ENCODE results near the gene PSMD9. TPM values are rescaled to one million over a fixed set of nuclear protein-coding genes. Genes with fewer than 3 reads are reported as not detected.

The PSMD9 gene
- total and polyA plus RNA-seq, 5 experiments from 2014 or later: 35.1 to 90.5 (median 88.4) TPM

DNA sequence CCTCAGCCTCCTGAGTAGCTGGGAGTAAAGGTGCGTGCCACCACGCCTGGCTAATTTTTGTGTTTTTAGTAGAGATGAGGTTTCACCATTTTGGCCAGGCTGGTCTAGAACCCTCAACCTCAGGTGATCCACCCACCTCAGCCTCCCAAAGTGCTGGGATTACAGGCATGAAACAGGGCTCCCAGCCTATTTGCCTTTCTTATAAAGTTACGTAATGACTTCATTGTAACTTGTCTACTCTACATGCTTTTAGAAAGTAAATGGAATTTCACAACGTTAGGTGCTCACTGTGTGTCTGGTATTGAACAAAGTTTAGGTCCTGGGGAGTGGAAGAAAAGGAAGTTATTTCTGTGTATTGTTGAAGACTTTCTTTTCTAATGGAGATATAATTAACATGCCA, 42.3 kb downstream of the PSMD9 start:
- peaks cover 0 to 3% (median 0%) of the 10 kb centered on the region in 5 donors for H3K27me3 Mint-ChIP-seq
- peaks cover 0 to 25% (median 2%) of the 10 kb centered on the region in 4 donors for H3K4me1 Mint-ChIP-seq
- H3K27ac Mint-ChIP-seq: no peak overlapping the region
- no peak for ATAC-seq
- POLR2A ChIA-PET: no interaction called here
- no peak for DNase-seq
- no peaks in the 10 kb centered on the region for H3K9me3 Mint-ChIP-seq
- H3K36me3 Mint-ChIP-seq: no peaks in the 10 kb centered on the region
- no peak overlapping the region for H3K4me3 Mint-ChIP-seq

DNA sequence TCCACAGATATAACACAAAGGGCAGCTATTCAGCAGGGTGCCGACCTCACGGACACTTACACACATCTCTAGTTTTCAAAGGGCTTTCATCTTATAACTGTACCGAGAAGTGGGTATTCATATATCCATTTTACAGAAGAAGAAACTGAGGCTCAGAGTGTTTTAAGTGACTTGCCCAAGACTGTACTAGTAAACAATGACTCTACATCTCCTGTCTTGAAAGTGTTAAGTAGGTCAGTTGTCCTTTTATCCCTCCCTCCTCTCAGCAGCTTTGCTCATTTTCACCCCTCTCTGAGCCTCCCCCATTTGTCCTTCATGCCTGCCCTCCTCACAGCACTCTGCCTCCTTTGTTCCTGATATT, 43.6 kb downstream of the PSMD9 start:
- H3K9me3 Mint-ChIP-seq: peaks cover 0 to 2% (median 0%) of the 10 kb centered on the region in 9 donors
- DNase-seq (no peak), ATAC-seq (no peak)
- peak overlapping the region in 1 of 10 donors; percentile 26 for H3K27ac Mint-ChIP-seq
- POLR2A ChIA-PET: no interaction called here
- no peak overlapping the region for H3K4me3 Mint-ChIP-seq
- peaks cover 0 to 19% (median 2%) of the 10 kb centered on the region in 4 donors for H3K4me1 Mint-ChIP-seq
- no peaks in the 10 kb centered on the region for H3K36me3 Mint-ChIP-seq
- peaks cover 0 to 3% (median 0%) of the 10 kb centered on the region in 5 donors for H3K27me3 Mint-ChIP-seq

DNA sequence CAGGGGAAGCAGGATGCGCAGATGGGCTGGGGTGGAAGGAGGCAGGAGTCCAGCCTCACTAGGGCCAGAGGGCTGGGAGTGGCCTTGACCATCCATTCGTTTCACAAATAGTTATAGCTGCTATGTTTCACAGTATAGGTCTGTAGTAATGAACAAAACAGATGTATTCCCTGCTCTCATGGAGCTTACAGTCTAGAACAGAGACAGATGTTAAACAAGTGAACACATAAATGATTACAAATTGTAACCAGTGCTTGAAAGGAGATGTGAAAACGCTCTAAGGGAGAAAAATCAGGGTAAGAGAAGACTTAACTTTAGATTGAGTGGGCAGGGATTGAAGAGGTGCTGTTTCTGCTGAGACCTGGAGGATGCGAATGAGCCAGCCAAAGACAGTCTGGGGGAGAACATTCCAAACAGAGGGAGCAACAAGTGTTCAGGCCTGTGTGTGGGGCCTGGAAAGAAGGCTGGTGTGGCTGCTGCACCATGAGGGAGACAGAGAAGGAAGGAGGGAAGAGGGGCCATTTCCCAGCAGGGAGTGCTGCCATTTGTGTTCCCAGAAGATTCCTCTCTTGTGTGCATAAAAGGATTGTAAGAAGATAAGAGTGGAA, 44.4 kb downstream of the PSMD9 start:
- Mint-ChIP-seq H3K36me3 (peaks cover 0 to 4% (median 0%) of the 10 kb centered on the region in 3 donors), H3K27ac (peak overlapping the region in 1 of 10 donors; percentile 63), H3K27me3 (peaks cover 0 to 3% (median 0%) of the 10 kb centered on the region in 5 donors), H3K9me3 (peaks cover 0 to 4% (median 0%) of the 10 kb centered on the region in 9 donors), H3K4me1 (peaks cover 6 to 14% (median 7%) of the 10 kb centered on the region in 4 donors), H3K4me3 (no peak overlapping the region)
- POLR2A ChIA-PET: no interaction called here
- no peak for DNase-seq
- no peak for ATAC-seq

DNA sequence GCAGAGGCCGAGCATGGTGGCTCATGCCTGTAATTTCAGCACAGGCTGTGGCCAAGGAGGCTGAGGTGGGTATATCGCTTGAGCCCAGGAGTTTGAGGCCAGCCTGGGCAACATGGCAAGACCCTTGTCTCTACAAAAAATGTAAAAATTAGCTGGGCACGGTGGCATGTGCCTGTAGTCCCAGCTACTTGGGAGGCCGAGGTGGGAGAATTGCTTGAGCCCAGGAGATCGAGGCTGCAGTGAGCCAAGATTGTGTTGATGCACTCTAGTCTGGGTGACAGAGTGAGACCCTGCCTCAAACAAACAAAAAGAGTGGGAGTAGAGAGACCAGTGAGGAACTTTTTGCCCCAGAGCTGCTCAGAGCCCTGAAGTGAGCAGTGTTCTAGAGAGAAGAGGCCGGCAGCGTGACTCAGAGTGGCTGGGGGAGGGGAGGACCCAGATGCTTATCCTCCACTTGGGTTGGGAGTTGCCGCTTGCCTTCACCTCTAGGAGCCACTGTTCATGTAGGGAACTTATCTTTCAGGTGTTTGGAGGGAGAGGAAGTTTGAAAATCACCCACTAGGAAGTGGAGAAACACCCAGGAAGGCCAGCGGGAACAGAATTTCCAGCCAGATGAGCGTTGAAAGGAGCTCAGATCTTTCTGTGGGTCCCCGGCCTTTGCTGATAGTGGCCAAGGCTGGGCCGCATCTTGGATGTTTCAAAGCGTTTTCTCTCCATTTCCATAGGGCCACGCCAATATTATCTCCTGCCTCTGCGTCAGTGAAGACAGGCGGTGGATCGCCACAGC, 45.1 kb downstream of the PSMD9 start:
- Mint-ChIP-seq H3K4me1 (peaks cover 6 to 14% (median 7%) of the 10 kb centered on the region in 4 donors), H3K9me3 (peaks cover 0 to 4% (median 0%) of the 10 kb centered on the region in 9 donors), H3K27me3 (peaks cover 0 to 3% (median 0%) of the 10 kb centered on the region in 5 donors), H3K36me3 (peaks cover 0 to 4% (median 0%) of the 10 kb centered on the region in 3 donors), H3K4me3 (no peak overlapping the region), H3K27ac (peak overlapping the region in 3 of 10 donors; percentile 49 to 63 (median 62))
- ATAC-seq (no peak), DNase-seq (no peak)
- POLR2A ChIA-PET: no interaction called here

DNA sequence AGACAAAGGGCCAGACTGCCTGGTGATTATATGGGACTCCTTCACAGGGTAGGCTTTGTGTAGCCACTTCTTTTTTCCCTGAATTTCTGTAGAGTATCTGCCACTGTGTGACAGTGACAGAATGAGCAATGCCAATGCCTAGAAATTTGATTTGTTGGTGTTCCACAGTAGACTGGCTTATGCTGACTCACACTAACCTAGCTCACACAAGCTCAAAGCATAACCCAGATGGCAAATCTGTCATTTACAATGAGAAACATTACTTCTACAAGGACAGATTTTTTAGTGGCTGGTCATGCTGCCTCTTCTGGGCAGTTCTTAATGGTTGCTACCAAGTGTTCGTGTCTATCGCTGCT, 45.7 kb downstream of the PSMD9 start:
- H3K36me3 Mint-ChIP-seq: peaks cover 0 to 7% (median 0%) of the 10 kb centered on the region in 3 donors
- H3K4me3 Mint-ChIP-seq: no peak overlapping the region
- no peak for DNase-seq
- H3K27me3 Mint-ChIP-seq: peaks cover 0 to 3% (median 0%) of the 10 kb centered on the region in 5 donors
- peaks cover 6 to 18% (median 9%) of the 10 kb centered on the region in 4 donors for H3K4me1 Mint-ChIP-seq
- H3K27ac Mint-ChIP-seq: peak overlapping the region in 1 of 10 donors; percentile 62
- H3K9me3 Mint-ChIP-seq: peaks cover 0 to 4% (median 0%) of the 10 kb centered on the region in 9 donors
- no peak for ATAC-seq
- POLR2A ChIA-PET: no interaction called here

DNA sequence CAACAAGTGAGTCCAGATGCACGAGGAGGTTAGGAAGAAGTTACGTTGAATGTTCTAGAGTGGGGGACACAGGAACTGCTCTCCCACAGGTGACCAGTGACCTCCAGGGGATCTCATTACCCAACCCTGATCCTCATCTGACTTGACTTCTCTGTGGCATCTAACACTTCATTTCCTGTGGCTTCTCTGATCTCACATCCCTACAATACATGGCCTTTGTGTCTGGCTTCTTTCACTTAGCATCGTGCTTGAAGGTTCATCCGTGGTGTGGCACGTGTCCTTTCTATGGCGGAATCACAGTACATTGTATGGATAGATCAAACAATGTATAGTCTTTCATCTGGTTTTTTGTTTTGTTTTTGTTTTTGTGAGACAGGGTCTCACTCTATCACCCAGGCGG, 49.1 kb downstream of the PSMD9 start:
- ATAC-seq (peak in 1 of 2 donors; percentile 63), DNase-seq (peak in 2 of 10 donors; percentile 7 to 10)
- Mint-ChIP-seq H3K4me1 (peaks cover 6 to 12% (median 8%) of the 10 kb centered on the region in 4 donors), H3K4me3 (no peak overlapping the region), H3K36me3 (peaks cover 0 to 7% (median 0%) of the 10 kb centered on the region in 3 donors), H3K9me3 (peaks cover 0 to 4% (median 0%) of the 10 kb centered on the region in 9 donors), H3K27ac (peak overlapping the region in 4 of 10 donors; percentile 14 to 81 (median 31)), H3K27me3 (no peaks in the 10 kb centered on the region)
- POLR2A ChIA-PET: no interaction called here

DNA sequence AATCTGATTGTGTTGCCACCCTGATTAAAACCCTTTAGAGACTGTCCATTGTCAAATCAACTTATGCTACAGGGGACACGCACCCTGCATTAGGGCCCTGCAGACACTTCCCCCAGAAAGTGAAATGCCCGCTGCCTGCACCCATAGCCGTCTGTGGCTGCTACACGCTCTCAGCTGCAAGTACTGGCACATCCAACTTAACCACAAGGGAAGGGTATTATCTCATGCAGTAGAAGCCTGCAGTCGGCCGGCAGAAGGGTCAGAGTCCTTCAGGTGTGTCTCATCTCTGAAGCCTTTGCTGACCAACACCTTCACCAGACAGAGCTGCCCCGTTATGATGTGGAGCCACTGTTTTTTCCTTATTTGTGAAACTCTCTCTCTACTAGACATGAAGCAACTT, 50.6 kb downstream of the PSMD9 start:
- no peak for DNase-seq
- no peaks in the 10 kb centered on the region for H3K27me3 Mint-ChIP-seq
- H3K36me3 Mint-ChIP-seq: peaks cover 0 to 7% (median 0%) of the 10 kb centered on the region in 3 donors
- peaks cover 3 to 12% (median 8%) of the 10 kb centered on the region in 4 donors for H3K4me1 Mint-ChIP-seq
- peaks cover 0 to 4% (median 0%) of the 10 kb centered on the region in 9 donors for H3K9me3 Mint-ChIP-seq
- no peak for ATAC-seq
- POLR2A ChIA-PET: no interaction called here
- no peak overlapping the region for H3K27ac Mint-ChIP-seq
- H3K4me3 Mint-ChIP-seq: no peak overlapping the region

DNA sequence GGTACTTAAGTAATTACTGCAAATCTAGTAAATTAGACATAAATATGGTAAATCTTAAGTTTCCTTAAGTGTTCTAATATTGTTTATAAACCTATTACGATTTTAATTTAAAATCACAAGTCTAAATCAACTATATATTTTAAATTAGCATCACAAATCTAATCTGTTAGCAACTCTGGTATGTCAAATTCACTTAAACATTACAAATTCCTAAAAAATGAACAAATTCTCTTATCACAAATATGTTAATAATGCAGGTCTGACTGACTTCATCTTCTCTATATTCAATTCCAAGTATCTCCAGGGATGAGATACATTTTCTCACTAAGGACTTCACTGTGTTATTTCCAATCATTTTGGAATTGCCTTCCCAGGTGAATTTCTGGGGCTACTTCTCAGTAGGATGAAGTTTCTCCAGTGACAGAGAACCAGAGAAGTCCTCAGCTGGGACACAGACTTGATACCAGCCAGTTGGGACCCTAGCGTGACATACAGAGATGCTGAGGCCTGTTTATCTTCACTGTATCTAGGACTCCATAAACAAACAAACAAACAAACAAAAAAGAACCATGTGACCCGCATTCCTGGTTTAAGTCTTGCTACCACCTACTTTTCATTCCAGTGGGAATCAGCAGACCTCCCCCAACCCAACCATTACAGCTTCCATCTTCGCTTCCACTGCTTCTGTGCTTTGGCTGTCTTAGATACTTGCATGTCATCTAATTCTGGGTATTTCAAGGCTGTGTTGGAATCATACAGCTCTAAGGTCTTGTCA, 51.6 kb downstream of the PSMD9 start:
- ATAC-seq (no peak), DNase-seq (no peak)
- Mint-ChIP-seq H3K4me1 (peaks cover 3 to 12% (median 8%) of the 10 kb centered on the region in 4 donors), H3K4me3 (no peak overlapping the region), H3K9me3 (peaks cover 0 to 4% (median 0%) of the 10 kb centered on the region in 9 donors), H3K27me3 (no peaks in the 10 kb centered on the region), H3K27ac (peak overlapping the region in 1 of 10 donors; percentile 68), H3K36me3 (peaks cover 0 to 7% (median 0%) of the 10 kb centered on the region in 3 donors)
- POLR2A ChIA-PET: no interaction called here

DNA sequence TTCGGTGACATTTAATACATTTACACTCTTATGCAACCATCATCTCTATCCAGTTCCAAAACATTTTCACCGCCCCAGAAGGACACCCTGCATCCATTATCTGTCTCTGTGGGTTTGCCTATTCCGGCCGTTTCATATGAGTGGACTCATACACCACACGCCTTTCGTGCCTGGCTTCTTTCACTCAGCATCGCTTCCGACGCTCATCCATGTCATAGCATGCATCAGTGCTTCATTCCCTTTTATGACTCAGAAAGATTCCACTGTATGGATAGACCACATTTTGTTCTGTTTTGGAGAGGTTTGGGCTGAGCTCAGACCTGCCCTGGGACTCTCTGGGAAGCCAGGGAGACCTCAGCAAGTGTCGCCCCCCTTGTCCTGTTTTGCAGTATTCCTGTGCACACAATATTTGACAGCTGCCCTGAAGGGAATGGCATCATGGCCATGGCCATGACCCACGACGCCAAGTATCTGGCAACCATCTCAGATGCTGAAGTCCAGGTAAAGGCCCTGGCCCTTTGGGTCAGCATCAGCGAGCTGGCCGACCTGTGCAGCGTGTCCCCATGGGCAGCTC, 53.6 kb downstream of the PSMD9 start:
- Mint-ChIP-seq H3K27me3 (no peaks in the 10 kb centered on the region), H3K9me3 (peaks cover 0 to 4% (median 0%) of the 10 kb centered on the region in 9 donors), H3K4me1 (peaks cover 3 to 12% (median 8%) of the 10 kb centered on the region in 4 donors), H3K36me3 (peaks cover 0 to 7% (median 0%) of the 10 kb centered on the region in 3 donors), H3K27ac (peak overlapping the region in 1 of 10 donors; percentile 3), H3K4me3 (no peak overlapping the region)
- no peak for DNase-seq
- no peak for ATAC-seq
- POLR2A ChIA-PET: no interaction called here

DNA sequence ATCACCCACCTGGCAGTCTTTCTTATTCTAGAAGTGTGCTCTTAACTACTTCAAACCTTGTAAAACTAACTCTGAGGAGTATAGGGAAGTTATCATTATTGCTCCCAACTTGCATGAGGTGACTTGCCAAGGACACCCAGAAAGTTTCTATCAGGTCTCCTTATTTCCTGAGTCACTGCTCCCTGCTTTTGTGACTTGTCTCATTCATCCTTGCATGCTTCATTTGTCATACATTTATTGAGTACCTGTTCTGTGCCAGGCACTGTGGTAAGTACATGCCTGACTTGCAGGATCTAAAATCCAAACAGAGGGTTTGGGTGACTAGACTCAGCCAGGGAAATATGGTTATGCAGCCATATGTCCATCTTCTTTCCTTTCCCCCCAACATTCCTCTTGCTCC, 55.3 kb downstream of the PSMD9 start:
- H3K9me3 Mint-ChIP-seq: no peaks in the 10 kb centered on the region
- no peak for DNase-seq
- H3K4me1 Mint-ChIP-seq: peaks cover 0 to 6% (median 2%) of the 10 kb centered on the region in 4 donors
- peaks cover 0 to 2% (median 0%) of the 10 kb centered on the region in 3 donors for H3K36me3 Mint-ChIP-seq
- no peak overlapping the region for H3K4me3 Mint-ChIP-seq
- no peak overlapping the region for H3K27ac Mint-ChIP-seq
- no peak for ATAC-seq
- H3K27me3 Mint-ChIP-seq: no peaks in the 10 kb centered on the region
- POLR2A ChIA-PET: no interaction called here

DNA sequence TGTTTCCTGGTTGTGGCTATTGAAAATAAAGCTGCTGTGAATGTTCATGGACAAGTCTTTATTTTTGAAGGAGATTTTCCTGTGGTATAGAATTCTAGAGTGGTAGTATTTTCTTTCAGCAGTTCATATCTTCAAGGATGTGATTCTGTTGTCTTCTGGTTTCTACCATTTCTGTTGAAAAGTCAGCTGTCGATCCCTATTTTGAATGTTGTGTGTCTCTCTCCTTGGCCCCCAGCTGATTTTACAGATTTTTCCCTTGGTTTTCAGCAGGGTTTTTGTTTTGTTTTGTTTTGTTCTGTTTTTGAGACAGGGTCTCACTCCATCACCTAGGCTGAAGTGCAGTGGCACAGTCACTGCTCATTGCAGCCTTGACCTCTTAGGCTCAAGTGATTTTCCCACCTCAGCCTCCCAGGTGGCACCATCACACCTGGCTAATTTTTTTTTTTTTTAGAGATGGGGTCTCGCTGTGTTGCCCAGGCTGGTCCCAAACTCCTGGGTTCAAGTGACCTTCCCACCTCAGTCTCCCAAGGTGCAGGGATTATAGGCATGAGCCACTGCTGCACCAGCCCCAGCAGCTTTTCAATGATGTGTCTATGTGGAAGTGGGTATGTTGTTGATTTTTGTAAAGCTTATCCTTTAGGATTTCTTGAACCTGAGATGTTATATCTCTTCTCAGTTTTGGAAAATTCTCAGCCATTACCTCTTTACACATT, 57.9 kb downstream of the PSMD9 start:
- H3K27me3 Mint-ChIP-seq: no peaks in the 10 kb centered on the region
- H3K4me1 Mint-ChIP-seq: no peaks in the 10 kb centered on the region
- ATAC-seq (no peak), DNase-seq (no peak)
- no peak overlapping the region for H3K27ac Mint-ChIP-seq
- no peaks in the 10 kb centered on the region for H3K9me3 Mint-ChIP-seq
- H3K4me3 Mint-ChIP-seq: no peak overlapping the region
- POLR2A ChIA-PET: no interaction called here
- no peaks in the 10 kb centered on the region for H3K36me3 Mint-ChIP-seq

DNA sequence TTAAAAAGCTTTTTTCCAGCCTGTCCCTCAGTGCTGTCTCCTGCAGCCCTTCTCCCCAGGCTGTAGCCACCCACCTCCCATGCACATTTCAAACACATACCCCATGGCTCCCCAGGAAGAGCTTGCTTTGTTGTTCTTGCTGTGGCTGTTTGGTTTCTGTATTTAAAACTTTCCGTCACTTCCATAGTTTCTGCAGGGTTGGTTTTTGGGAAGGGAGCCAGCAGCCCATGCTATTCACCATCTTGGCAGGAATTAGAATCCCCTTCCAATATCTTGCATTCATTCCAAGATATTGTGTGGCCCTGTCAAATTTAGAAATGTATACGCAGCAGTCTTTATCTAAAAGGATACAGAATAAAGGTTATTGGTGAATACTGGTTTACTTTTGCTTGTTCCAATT, 59.4 kb downstream of the PSMD9 start:
- no peaks in the 10 kb centered on the region for H3K4me1 Mint-ChIP-seq
- no peaks in the 10 kb centered on the region for H3K27me3 Mint-ChIP-seq
- DNase-seq: no peak
- no peak overlapping the region for H3K4me3 Mint-ChIP-seq
- H3K9me3 Mint-ChIP-seq: no peaks in the 10 kb centered on the region
- H3K36me3 Mint-ChIP-seq: no peaks in the 10 kb centered on the region
- no peak for ATAC-seq
- no peak overlapping the region for H3K27ac Mint-ChIP-seq
- POLR2A ChIA-PET: no interaction called here

All from naive thymus-derived CD8-positive, alpha-beta T cell (primary cell).